HL-60 (cell line): ENCODE data around the gene TRIM9.

ENCODE experiments used
- DNase-seq, 2 experiments: peaks; one replicate each; pipeline ENCODE4 v3.0.0-alpha.2; 2010 to 2020; ENCODE audit warnings: low read depth in 1 of 2, low spot score in 1 of 2
- H3K27ac ChIP-seq: fragments of 250-450 bp; sonication (Bioruptor Pico); replicated peaks from 2 replicates; pipeline ENCODE4 v1.5.1; 2020; ENCODE audit warnings: mild to moderate bottlenecking, moderate library complexity
- H3K27me3 ChIP-seq: fragments of 250-450 bp; sonication (Bioruptor Pico); 2 replicates; pipeline ENCODE4 v1.5.1; 2021; ENCODE audit warnings: mild to moderate bottlenecking, moderate library complexity; ENCODE audit not compliant: insufficient read depth, poor library complexity, severe bottlenecking
- H3K4me3 ChIP-seq: replicated peaks from 2 replicates; pipeline ENCODE4 v1.5.1; 2011; ENCODE audit warnings: mild to moderate bottlenecking, control low read depth, low read length; ENCODE audit not compliant: insufficient read depth
- CTCF ChIP-seq: IDR thresholded peaks from one replicate; pipeline ENCODE4 v1.5.1; 2011; ENCODE audit warnings: low read length, control low read depth, inconsistent platforms; ENCODE audit not compliant: insufficient read depth
- GABPA ChIP-seq: IDR thresholded peaks from 2 replicates; pipeline ENCODE4 v1.6.1; 2012; ENCODE audit warnings: low read depth
- POLR2AphosphoS5 ChIP-seq: IDR thresholded peaks from 2 replicates; pipeline ENCODE4 v1.6.1; 2012; ENCODE audit warnings: low read depth
- REST ChIP-seq: IDR thresholded peaks from 2 replicates; pipeline ENCODE4 v1.6.1; 2012; ENCODE audit warnings: low read depth; ENCODE audit not compliant: insufficient replicate concordance
- SPI1 ChIP-seq: IDR thresholded peaks from 2 replicates; pipeline ENCODE4 v1.6.1; 2012; ENCODE audit warnings: low read depth, mild to moderate bottlenecking, borderline replicate concordance

The TRIM9 gene

GRCh38 chr14:51044961-51045360 is 49.9 kb downstream of the TRIM9 start:
- H3K27me3 ChIP-seq = no peaks in the 10 kb centered on the region
- no peak overlapping the region for H3K27ac ChIP-seq
- H3K4me3 ChIP-seq = no peak overlapping the region
- no peak for TF ChIP-seq REST
- TF ChIP-seq POLR2AphosphoS5 = no peak
- no peak for TF ChIP-seq SPI1
- TF ChIP-seq CTCF = no peak
- TF ChIP-seq GABPA = no peak
- DNase-seq = no peak

- no peak overlapping the region for H3K27ac ChIP-seq
- TF ChIP-seq REST = no peak
- TF ChIP-seq GABPA = no peak
- TF ChIP-seq SPI1 = no peak
- no peak for TF ChIP-seq CTCF
- TF ChIP-seq POLR2AphosphoS5 = no peak
- no peak for DNase-seq
These were observed 53.0 kb downstream of the TRIM9 start for GRCh38 chr14:51041883-51042282.

GRCh38 chr14:51041108-51041531 is 53.8 kb downstream of the TRIM9 start:
- Histone ChIP-seq H3K4me3 (no peak overlapping the region), H3K27ac (no peak overlapping the region), H3K27me3 (no peaks in the 10 kb centered on the region)
- no peak for DNase-seq
- no peak for TF ChIP-seq POLR2AphosphoS5
- no peak for TF ChIP-seq REST
- no peak for TF ChIP-seq SPI1
- TF ChIP-seq CTCF = no peak
- no peak for TF ChIP-seq GABPA

More at GRCh38 chr14:51041883-51042282, 53.0 kb downstream of the TRIM9 start:
- Histone ChIP-seq H3K27me3 (no peaks in the 10 kb centered on the region), H3K4me3 (no peak overlapping the region)
